ENCODE measurements around the gene ATP5MK.
"Not testable (repeated sequence)": the region's sequence is repeated elsewhere in the genome, so short reads cannot be mapped to it uniquely, and the experiment has no call there.

The ATP5MK gene

GRCh38 chr10:103367379-103367781, 28.9 kb downstream of the ATP5MK start:
- ATAC-seq = no peak
- no peak for TF ChIP-seq CSDC2 (CRISPR knock-in tag; IDR thresholded peaks at IDR 0.05)
- TF ChIP-seq OSR1 (CRISPR knock-in tag; IDR thresholded peaks at IDR 0.05) = no peak
- no peak for TF ChIP-seq ISL1 (CRISPR knock-in tag; IDR thresholded peaks at IDR 0.05)
- no peak for TF ChIP-seq GLIS3 (CRISPR knock-in tag; IDR thresholded peaks at IDR 0.05)
- no peak for TF ChIP-seq SNAI2 (CRISPR knock-in tag; IDR thresholded peaks at IDR 0.05)
- no peak for TF ChIP-seq CSRNP3 (CRISPR knock-in tag; IDR thresholded peaks at IDR 0.05)
- no peak for TF ChIP-seq BACH2 (CRISPR knock-in tag; IDR thresholded peaks at IDR 0.05; ENCODE audit: borderline replicate concordance)
- no peak for TF ChIP-seq ARNTL (CRISPR knock-in tag; IDR thresholded peaks at IDR 0.05; ENCODE audit: borderline replicate concordance, low read depth)
- TF ChIP-seq TOX (CRISPR knock-in tag; IDR thresholded peaks at IDR 0.05; ENCODE audit: borderline replicate concordance) = no peak
- no peak for TF ChIP-seq ZNF8 (CRISPR knock-in tag; IDR thresholded peaks at IDR 0.05)
- TF ChIP-seq PATZ1 (CRISPR knock-in tag; IDR thresholded peaks at IDR 0.05; ENCODE audit: borderline replicate concordance) = no peak
- no peak for TF ChIP-seq ZFP30 (CRISPR knock-in tag; IDR thresholded peaks at IDR 0.05)
- TF ChIP-seq PPARA (CRISPR knock-in tag; IDR thresholded peaks at IDR 0.05; ENCODE audit: borderline replicate concordance) = no peak
- no peak for TF ChIP-seq TSHZ2 (CRISPR knock-in tag; IDR thresholded peaks at IDR 0.05)
- no peak for TF ChIP-seq TCF4 (CRISPR knock-in tag; IDR thresholded peaks at IDR 0.05; ENCODE audit: borderline replicate concordance)
- TF ChIP-seq RARB (CRISPR knock-in tag; IDR thresholded peaks at IDR 0.05) = no peak
- TF ChIP-seq ZNF565 (CRISPR knock-in tag; conservative IDR thresholded peaks at IDR 0.05; ENCODE audit: low read depth) = no peak
- no peak for TF ChIP-seq ZFP3 (CRISPR knock-in tag; IDR thresholded peaks at IDR 0.05)
- no peak for TF ChIP-seq ZNF70 (CRISPR knock-in tag; IDR thresholded peaks at IDR 0.05)

- ATAC-seq = peak; percentile 34; the same call in 1 of the 3 replicates
Measured at GRCh38 chr10:103360791-103361190, 35.5 kb downstream of the ATP5MK start.

GRCh38 chr10:103359493-103359892, 36.8 kb downstream of the ATP5MK start:
- not testable (repeated sequence) for ATAC-seq

- no peak for ATAC-seq
- no peak for TF ChIP-seq TCF4 (CRISPR knock-in tag; IDR thresholded peaks at IDR 0.05; ENCODE audit: borderline replicate concordance)
- TF ChIP-seq RARB (CRISPR knock-in tag; IDR thresholded peaks at IDR 0.05) = no peak
- TF ChIP-seq SNAI2 (CRISPR knock-in tag; IDR thresholded peaks at IDR 0.05) = no peak
- TF ChIP-seq ESRRG (CRISPR knock-in tag; IDR thresholded peaks at IDR 0.05) = no peak
- no peak for TF ChIP-seq ZNF565 (CRISPR knock-in tag; conservative IDR thresholded peaks at IDR 0.05; ENCODE audit: low read depth)
- no peak for TF ChIP-seq OSR1 (CRISPR knock-in tag; IDR thresholded peaks at IDR 0.05)
- TF ChIP-seq PATZ1 (CRISPR knock-in tag; IDR thresholded peaks at IDR 0.05; ENCODE audit: borderline replicate concordance) = no peak
- no peak for TF ChIP-seq ZFP3 (CRISPR knock-in tag; IDR thresholded peaks at IDR 0.05)
- no peak for TF ChIP-seq ISL1 (CRISPR knock-in tag; IDR thresholded peaks at IDR 0.05)
- TF ChIP-seq TOX (CRISPR knock-in tag; IDR thresholded peaks at IDR 0.05; ENCODE audit: borderline replicate concordance) = no peak
- TF ChIP-seq ZFP30 (CRISPR knock-in tag; IDR thresholded peaks at IDR 0.05) = no peak
- no peak for TF ChIP-seq GLIS3 (CRISPR knock-in tag; IDR thresholded peaks at IDR 0.05)
- no peak for TF ChIP-seq TSHZ2 (CRISPR knock-in tag; IDR thresholded peaks at IDR 0.05)
- no peak for TF ChIP-seq POU6F1 (CRISPR knock-in tag; IDR thresholded peaks at IDR 0.05; ENCODE audit: borderline replicate concordance, low read depth)
- no peak for TF ChIP-seq ZNF8 (CRISPR knock-in tag; IDR thresholded peaks at IDR 0.05)
- no peak for TF ChIP-seq BACH2 (CRISPR knock-in tag; IDR thresholded peaks at IDR 0.05; ENCODE audit: borderline replicate concordance)
- TF ChIP-seq CSDC2 (CRISPR knock-in tag; IDR thresholded peaks at IDR 0.05) = no peak
Measured at GRCh38 chr10:103355906-103356599, 40.2 kb downstream of the ATP5MK start.

Measured in SK-N-SH treated with all-trans-retinoic acid at 6 μM for 48 hours (cell line).